NT2/D1 (cell line): ENCODE data around the gene KLHL6.

Source experiments
- SUZ12 ChIP-seq: IDR thresholded peaks from 2 replicates; pipeline ENCODE4 v1.6.1; 2011; ENCODE audit not compliant: insufficient read length, insufficient read depth; ENCODE audit errors: extremely low read depth
- YY1 ChIP-seq: IDR thresholded peaks from 2 replicates; pipeline ENCODE4 v1.6.1; 2011; ENCODE audit not compliant: insufficient read length, insufficient read depth

DNA sequence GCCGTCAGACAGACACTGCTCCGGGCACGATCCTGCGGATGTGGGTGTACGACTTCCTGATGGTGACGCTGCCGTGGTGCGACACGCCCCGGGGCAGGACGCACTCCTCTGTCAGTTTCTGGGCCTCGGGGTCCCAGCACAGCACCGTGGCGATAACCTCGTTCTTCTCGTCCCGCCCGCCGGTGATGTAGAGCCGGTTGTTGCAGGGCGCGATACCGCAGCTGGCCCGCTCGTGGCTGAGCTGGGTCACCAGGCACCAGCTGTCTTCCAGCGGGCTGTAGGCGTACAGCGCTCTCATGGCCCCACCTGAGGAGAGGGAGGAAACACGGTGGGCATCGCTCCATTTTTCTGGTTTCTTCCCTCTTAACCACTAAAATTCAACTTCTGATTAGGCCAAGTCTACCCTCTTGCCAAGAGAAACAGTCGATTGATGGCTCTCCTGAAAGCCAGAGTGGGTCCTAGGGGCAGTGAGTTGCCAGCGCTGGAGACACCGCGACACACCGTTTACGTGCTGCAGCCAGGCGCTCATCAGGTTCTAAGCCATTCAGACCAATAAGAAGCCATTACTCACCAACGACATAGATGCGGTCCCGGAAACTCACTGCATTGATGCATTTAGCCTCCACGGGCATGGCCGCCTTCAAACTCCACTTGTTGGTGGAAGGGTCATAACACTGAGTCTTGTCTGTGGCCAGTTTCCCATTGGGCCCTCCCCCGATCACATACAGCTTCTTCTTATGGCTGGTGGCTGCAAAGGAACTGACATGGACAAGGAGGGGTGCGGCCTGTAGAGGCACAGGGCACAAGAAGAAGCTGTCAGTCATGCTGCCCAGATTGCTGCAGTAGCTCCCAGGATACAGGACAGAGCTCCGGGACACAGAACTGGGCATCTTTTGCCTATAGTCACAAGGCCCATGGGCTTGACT, 63.3 kb downstream of the KLHL6 start:
- TF ChIP-seq YY1 (no peak), SUZ12 (no peak)
